ENCODE measurements around the gene ATXN10. TPM values are rescaled to one million over a fixed set of nuclear protein-coding genes. Genes with fewer than 3 reads are reported as not detected.

ATXN10 gene
- total RNA-seq, 2 experiments from 2014 or later = 114 to 121 TPM

- no peaks in the 10 kb centered on the region for H3K4me1 Mint-ChIP-seq (ENCODE audit: low read depth)
- intact Hi-C loops (cut with micrococcal nuclease) = no loop called here
- CTCF ChIA-PET = interaction anchor here (1.3 kb wide), 1 partner anchor 24 kb away, joined by 5 read pairs; no protein-coding TSS in a partner anchor
- no peaks in the 10 kb centered on the region for H3K36me3 Mint-ChIP-seq (ENCODE audit: low read depth)
- H3K9me3 Mint-ChIP-seq = no peaks in the 10 kb centered on the region
- TF ChIP-seq, protein P1, sequence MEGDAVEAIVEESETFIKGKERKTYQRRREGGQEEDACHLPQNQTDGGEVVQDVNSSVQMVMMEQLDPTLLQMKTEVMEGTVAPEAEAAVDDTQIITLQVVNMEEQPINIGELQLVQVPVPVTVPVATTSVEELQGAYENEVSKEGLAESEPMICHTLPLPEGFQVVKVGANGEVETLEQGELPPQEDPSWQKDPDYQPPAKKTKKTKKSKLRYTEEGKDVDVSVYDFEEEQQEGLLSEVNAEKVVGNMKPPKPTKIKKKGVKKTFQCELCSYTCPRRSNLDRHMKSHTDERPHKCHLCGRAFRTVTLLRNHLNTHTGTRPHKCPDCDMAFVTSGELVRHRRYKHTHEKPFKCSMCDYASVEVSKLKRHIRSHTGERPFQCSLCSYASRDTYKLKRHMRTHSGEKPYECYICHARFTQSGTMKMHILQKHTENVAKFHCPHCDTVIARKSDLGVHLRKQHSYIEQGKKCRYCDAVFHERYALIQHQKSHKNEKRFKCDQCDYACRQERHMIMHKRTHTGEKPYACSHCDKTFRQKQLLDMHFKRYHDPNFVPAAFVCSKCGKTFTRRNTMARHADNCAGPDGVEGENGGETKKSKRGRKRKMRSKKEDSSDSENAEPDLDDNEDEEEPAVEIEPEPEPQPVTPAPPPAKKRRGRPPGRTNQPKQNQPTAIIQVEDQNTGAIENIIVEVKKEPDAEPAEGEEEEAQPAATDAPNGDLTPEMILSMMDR (IDR thresholded peaks at IDR 0.05) = no peak
- no peak for ATAC-seq
- H3K27ac Mint-ChIP-seq = no peak overlapping the region
- no peak overlapping the region for H3K4me3 Mint-ChIP-seq
- DNase-seq = no peak
- H3K27me3 Mint-ChIP-seq = peaks cover 18% of the 10 kb centered on the region
- POLR2A ChIA-PET = no interaction called here
Observed at GRCh38 chr22:45887202-45888131, 215.8 kb downstream of the ATXN10 start.

DNA sequence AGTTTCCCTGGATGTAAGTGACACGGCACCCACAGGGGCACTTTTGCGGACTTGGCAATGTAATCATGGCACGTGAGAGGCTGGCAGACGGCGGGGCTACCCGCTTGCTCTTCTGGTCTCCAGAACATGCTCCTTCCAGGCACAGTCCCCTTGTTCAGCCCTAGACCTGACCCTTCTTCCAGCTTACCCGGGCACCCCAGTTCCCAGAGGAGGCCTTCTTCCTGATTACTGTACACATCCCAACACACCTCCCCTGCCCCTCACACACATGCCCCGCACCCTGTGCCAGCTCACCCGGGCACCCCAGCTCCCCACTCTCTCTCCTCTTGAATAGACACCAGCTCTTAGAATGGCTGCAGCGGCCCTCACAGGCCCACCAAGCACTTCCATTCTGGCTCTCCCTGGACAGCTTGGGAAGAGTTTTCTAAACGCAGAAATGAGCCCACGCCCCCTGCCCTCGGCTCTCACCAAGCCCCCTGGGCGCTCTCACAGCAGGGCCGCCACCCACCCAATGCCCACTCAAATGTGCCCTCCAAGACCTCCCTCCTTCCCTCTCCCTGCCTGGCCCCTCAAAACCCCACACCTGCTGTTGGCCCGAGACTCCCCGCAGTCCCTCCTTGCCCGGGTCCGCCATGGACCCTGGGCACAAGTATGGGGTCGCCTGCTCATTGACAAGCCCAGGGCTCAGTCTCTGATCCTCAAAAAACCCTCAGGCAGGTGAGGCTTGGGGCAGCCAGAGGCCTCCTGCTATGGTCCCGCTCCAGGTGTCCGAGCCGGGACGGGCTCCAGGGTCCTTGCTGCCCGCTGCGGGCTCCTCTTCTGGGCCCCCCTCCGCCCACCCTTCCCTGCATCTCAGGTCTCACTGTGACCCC, 216.8 kb downstream of the ATXN10 start:
- H3K9me3 Mint-ChIP-seq = no peaks in the 10 kb centered on the region
- CTCF ChIA-PET = interaction anchor here (1.3 kb wide), 1 partner anchor 25 kb away, joined by 5 read pairs; no protein-coding TSS in a partner anchor
- POLR2A ChIA-PET = no interaction called here
- no peaks in the 10 kb centered on the region for H3K4me1 Mint-ChIP-seq (ENCODE audit: low read depth)
- no peak for DNase-seq
- no peak for ATAC-seq
- H3K4me3 Mint-ChIP-seq = no peak overlapping the region
- intact Hi-C loops (cut with micrococcal nuclease) = no loop called here
- no peak overlapping the region for H3K27ac Mint-ChIP-seq
- TF ChIP-seq, protein P1 (IDR thresholded peaks at IDR 0.05) = no peak
- H3K27me3 Mint-ChIP-seq = peaks cover 16% of the 10 kb centered on the region
- H3K36me3 Mint-ChIP-seq (ENCODE audit: low read depth) = no peaks in the 10 kb centered on the region

DNA sequence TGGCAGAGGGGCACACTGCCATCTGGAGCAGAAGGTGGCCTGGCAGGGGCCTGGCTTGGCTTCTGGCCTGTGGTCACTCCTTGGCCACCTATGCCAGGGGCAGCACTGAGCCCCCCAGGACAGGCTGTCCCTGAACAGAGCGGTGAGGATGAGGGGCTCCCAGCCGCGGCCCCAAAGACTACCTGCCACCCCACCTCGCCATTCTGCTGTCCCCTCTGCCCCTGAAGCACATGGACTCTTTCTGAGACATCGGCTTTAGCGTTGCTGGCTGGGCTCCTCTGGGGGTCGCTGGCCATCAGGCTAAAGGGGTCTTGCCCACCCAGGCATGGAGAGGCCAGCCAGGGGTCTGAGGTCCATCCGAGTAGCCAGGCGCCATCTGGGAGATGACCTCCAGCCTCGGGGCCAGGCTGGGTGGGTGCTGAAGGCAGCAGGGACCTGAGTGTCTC, 217.5 kb downstream of the ATXN10 start:
- Mint-ChIP-seq H3K9me3 (no peaks in the 10 kb centered on the region), H3K36me3 (ENCODE audit: low read depth) (no peaks in the 10 kb centered on the region), H3K4me3 (no peak overlapping the region), H3K27ac (no peak overlapping the region), H3K4me1 (ENCODE audit: low read depth) (no peaks in the 10 kb centered on the region), H3K27me3 (peaks cover 12% of the 10 kb centered on the region)
- ChIA-PET POLR2A (no interaction called here), CTCF (no interaction called here)
- ATAC-seq = no peak
- TF ChIP-seq, protein P1 (IDR thresholded peaks at IDR 0.05) = no peak
- DNase-seq = no peak
- intact Hi-C loops (cut with micrococcal nuclease) = no loop called here

DNA sequence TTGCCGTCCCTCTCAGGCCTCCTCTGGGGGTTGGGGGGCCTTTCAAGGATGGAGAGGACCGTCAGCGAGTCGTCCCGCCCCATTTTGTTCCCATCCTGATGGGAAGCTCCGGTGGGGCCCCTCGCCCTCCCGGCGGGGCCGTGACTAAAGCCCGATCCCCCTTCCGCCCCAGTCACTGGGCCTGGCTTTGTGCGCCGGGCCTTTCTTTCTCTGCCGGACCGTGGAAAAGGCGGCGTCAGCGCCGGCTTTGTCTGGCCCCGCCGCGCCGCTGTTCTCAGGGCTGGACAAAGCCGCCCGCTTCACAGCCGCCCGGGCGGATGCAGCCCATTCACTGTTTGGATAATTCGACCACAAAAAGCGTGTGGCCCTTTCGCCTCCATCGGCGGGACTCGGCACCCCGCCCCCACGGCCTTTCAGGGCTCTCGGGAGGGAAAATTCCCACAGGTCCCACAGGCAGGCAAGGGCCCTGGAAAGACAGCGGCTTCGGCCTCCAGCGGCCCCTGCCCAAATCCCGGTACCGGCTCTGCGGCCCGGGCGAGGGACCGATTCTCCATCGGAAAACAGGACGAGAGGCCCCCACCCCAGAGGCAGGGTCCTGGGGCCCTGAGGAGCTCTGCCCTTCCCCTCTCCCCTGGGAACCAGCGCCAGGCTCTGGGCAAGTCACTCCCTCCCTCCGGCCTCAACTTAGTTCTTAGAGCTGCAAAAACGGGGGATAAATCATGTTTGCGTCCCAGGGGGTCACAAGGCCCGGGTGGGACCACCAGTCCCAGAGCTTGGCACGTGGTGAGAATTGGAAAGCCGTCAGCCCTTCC, 218.1 kb downstream of the ATXN10 start:
- DNase-seq (no peak), ATAC-seq (no peak)
- Mint-ChIP-seq H3K27ac (no peak overlapping the region), H3K27me3 (peaks cover 12% of the 10 kb centered on the region), H3K9me3 (no peaks in the 10 kb centered on the region), H3K4me1 (ENCODE audit: low read depth) (no peaks in the 10 kb centered on the region), H3K36me3 (ENCODE audit: low read depth) (no peaks in the 10 kb centered on the region), H3K4me3 (no peak overlapping the region)
- intact Hi-C loops (cut with micrococcal nuclease) = no loop called here
- TF ChIP-seq, protein P1 (IDR thresholded peaks at IDR 0.05) = no peak
- POLR2A ChIA-PET = no interaction called here
- CTCF ChIA-PET = no interaction called here

Measured in activated CD8-positive, alpha-beta T cell treated with anti-CD3 and anti-CD28 coated beads for 36 hours (primary cell).